ENCODE measurements around the gene C11orf71.

DNA sequence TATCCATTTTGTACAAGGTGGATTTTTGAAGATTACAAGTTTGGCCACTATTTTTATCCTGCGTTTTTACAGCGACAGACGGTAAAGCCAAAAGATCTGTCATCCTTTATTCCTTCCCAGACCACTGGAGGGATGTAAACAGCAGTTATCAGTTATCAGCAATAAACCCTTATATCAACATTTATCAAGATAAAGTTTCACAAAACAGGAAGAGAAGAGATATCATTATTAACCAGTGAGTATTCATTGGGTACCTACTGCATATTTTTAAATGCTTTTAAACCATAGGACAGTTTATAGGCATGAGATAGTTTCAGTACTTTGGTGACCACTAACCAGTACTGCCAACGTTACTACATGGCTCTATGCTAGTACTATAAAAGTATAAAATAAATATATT is 33.1 kb upstream of the C11orf71 start:
- TF ChIP-seq, protein P1, sequence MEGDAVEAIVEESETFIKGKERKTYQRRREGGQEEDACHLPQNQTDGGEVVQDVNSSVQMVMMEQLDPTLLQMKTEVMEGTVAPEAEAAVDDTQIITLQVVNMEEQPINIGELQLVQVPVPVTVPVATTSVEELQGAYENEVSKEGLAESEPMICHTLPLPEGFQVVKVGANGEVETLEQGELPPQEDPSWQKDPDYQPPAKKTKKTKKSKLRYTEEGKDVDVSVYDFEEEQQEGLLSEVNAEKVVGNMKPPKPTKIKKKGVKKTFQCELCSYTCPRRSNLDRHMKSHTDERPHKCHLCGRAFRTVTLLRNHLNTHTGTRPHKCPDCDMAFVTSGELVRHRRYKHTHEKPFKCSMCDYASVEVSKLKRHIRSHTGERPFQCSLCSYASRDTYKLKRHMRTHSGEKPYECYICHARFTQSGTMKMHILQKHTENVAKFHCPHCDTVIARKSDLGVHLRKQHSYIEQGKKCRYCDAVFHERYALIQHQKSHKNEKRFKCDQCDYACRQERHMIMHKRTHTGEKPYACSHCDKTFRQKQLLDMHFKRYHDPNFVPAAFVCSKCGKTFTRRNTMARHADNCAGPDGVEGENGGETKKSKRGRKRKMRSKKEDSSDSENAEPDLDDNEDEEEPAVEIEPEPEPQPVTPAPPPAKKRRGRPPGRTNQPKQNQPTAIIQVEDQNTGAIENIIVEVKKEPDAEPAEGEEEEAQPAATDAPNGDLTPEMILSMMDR (IDR thresholded peaks at IDR 0.05): no peak
- no peak for TF ChIP-seq POLR2AphosphoS5 (IDR thresholded peaks at IDR 0.05)
- no peak for TF ChIP-seq EP300 (IDR thresholded peaks at IDR 0.05)
- no peak for TF ChIP-seq POLR2A (IDR thresholded peaks at IDR 0.05)
